ENCODE measurements around the gene VEPH1. TPM values are rescaled to one million over a fixed set of nuclear protein-coding genes. Genes with fewer than 3 reads are reported as not detected.

Gene VEPH1
- total RNA-seq, 1 experiment from 2014 or later, result 0.51 TPM

- TF ChIP-seq, protein P1, sequence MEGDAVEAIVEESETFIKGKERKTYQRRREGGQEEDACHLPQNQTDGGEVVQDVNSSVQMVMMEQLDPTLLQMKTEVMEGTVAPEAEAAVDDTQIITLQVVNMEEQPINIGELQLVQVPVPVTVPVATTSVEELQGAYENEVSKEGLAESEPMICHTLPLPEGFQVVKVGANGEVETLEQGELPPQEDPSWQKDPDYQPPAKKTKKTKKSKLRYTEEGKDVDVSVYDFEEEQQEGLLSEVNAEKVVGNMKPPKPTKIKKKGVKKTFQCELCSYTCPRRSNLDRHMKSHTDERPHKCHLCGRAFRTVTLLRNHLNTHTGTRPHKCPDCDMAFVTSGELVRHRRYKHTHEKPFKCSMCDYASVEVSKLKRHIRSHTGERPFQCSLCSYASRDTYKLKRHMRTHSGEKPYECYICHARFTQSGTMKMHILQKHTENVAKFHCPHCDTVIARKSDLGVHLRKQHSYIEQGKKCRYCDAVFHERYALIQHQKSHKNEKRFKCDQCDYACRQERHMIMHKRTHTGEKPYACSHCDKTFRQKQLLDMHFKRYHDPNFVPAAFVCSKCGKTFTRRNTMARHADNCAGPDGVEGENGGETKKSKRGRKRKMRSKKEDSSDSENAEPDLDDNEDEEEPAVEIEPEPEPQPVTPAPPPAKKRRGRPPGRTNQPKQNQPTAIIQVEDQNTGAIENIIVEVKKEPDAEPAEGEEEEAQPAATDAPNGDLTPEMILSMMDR (IDR thresholded peaks at IDR 0.05), result peak; percentile 82
- TF ChIP-seq SIN3A (IDR thresholded peaks at IDR 0.05; ENCODE audit: borderline replicate concordance, insufficient read depth, low read depth, low read length), result no peak
- TF ChIP-seq REST (IDR thresholded peaks at IDR 0.05; ENCODE audit: insufficient read depth in 1 of 2, low read depth in 2 of 2, low read length in 1 of 2), result no peak
- Histone ChIP-seq H3K36me3 (ENCODE audit: control insufficient read depth, insufficient read depth, low read length) (no peaks in the 10 kb centered on the region), H3K4me3 (ENCODE audit: low read depth in 2 of 2, low read length in 2 of 2) (no peak overlapping the region), H3K27me3 (ENCODE audit: control insufficient read depth, insufficient read depth, low read length) (no peaks in the 10 kb centered on the region; the same call in 1 of the 2 replicates), H3K4me1 (ENCODE audit: control insufficient read depth, insufficient read depth, low read length) (no peaks in the 10 kb centered on the region), H3K27ac (ENCODE audit: low read length) (no peak overlapping the region), H3K9me3 (ENCODE audit: control insufficient read depth, insufficient read depth, low read depth, low read length) (no peaks in the 10 kb centered on the region)
- ChIA-PET POLR2A (no interaction called here), CTCF (interaction anchor here (0.6 to 4.1 kb wide), 7 partner anchors 10 to 331 kb away, joined by 3 to 55 read pairs (median 3); no protein-coding TSS in a partner anchor)
- no TSS peak for BruUV-seq (replicated peaks)
- intact Hi-C loops (cut with micrococcal nuclease; ENCODE audit: unreplicated experiment) (loop anchor here (1.0 to 10.0 kb wide), 2 partner anchors 40 to 1002 kb away; no protein-coding TSS in a partner anchor), in situ Hi-C loops (cut with HindIII; ENCODE audit: low pct_unique_long_range_greater_than_20kb, low sequenced_read_pairs) (no loop called here)
- ATAC-seq, result peak; percentile 94
- DNase-seq (ENCODE audit: low read depth, low spot score), result peak; percentile 42
These were observed 29.5 kb upstream of the VEPH1 start for GRCh38 chr3:157532529-157533297.

DNA sequence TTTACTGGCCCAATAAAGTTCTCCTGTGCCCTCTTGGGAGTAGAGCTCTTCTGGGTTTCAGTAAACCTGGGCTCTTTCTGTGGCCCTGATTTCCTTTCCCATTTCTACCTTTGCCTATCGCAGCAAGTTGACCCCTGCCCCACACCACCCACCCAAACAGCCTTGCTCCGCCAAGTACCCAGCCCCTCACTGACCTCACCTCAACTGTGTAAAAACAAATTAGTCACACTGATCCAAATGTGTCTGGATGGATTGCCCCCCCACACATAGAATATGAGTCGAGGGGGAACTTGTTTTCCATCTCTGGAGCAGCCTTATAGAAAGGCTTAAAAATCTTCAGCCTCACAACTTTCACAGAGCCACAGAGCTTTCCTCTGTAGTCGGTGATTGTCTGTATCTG, 28.6 kb upstream of the VEPH1 start:
- TF ChIP-seq, protein P1 (IDR thresholded peaks at IDR 0.05), result no peak
- no peak for TF ChIP-seq TCF7L2 (IDR thresholded peaks at IDR 0.05; ENCODE audit: low read depth, low read length)
- no peak for TF ChIP-seq REST (IDR thresholded peaks at IDR 0.05; ENCODE audit: insufficient read depth in 1 of 2, low read depth in 2 of 2, low read length in 1 of 2)
- TF ChIP-seq SIN3A (IDR thresholded peaks at IDR 0.05; ENCODE audit: borderline replicate concordance, insufficient read depth, low read depth, low read length), result no peak
- no peak for TF ChIP-seq POLR2AphosphoS5 (IDR thresholded peaks at IDR 0.05; ENCODE audit: low read depth, low read length)
- Histone ChIP-seq H3K36me3 (ENCODE audit: control insufficient read depth, insufficient read depth, low read length) (no peaks in the 10 kb centered on the region), H3K4me1 (ENCODE audit: control insufficient read depth, insufficient read depth, low read length) (no peaks in the 10 kb centered on the region), H3K27ac (ENCODE audit: low read length) (no peak overlapping the region), H3K27me3 (ENCODE audit: control insufficient read depth, insufficient read depth, low read length) (no peaks in the 10 kb centered on the region), H3K9me3 (ENCODE audit: control insufficient read depth, insufficient read depth, low read depth, low read length) (no peaks in the 10 kb centered on the region), H3K4me3 (ENCODE audit: low read depth in 2 of 2, low read length in 2 of 2) (no peak overlapping the region)
- DNase-seq (ENCODE audit: low read depth, low spot score), result no peak
- ATAC-seq, result no peak
- BruUV-seq (replicated peaks), result no TSS peak
- intact Hi-C loops (cut with micrococcal nuclease; ENCODE audit: unreplicated experiment) (loop anchor here (1.0 to 10.0 kb wide), 2 partner anchors 41 to 1003 kb away; no protein-coding TSS in a partner anchor), in situ Hi-C loops (cut with HindIII; ENCODE audit: low pct_unique_long_range_greater_than_20kb, low sequenced_read_pairs) (no loop called here)
- ChIA-PET CTCF (interaction anchor here (1.2 to 4.1 kb wide), 3 partner anchors 11 to 75 kb away, joined by 3 to 55 read pairs (median 3); no protein-coding TSS in a partner anchor), POLR2A (no interaction called here)
